SK-N-MC (cell line): ENCODE measurements around the gene DAB1.

Experiments
- DNase-seq: peaks from one replicate; pipeline ENCODE4 v3.0.0-alpha.2; 2011; ENCODE audit warnings: low read depth, low spot score
- H3K27ac ChIP-seq: fragments of 200-600 bp; sonication (generic); 2 replicates; pipeline ENCODE4 v1.5.1; 2016; ENCODE audit warnings: mixed run types
- H3K36me3 ChIP-seq: fragments of 200-600 bp; sonication (generic); 2 replicates; pipeline ENCODE4 v1.6.1; 2017; ENCODE audit warnings: antibody characterized with exemption, low read length, mixed read lengths; ENCODE audit not compliant: insufficient read depth
- H3K4me3 ChIP-seq: fragments of 200-600 bp; sonication (generic); 2 replicates; pipeline ENCODE4 v1.5.1; 2016
- H3K9ac ChIP-seq: fragments of 200-600 bp; sonication (generic); 2 replicates; pipeline ENCODE4 v1.8.0; 2017; ENCODE audit warnings: mixed run types, mixed read lengths; ENCODE audit not compliant: insufficient read length
- H3K9me3 ChIP-seq: fragments of 200-600 bp; sonication (generic); 2 replicates; pipeline ENCODE4 v1.6.1; 2017; ENCODE audit warnings: low read depth, mild to moderate bottlenecking, antibody characterized with exemption, low read length, moderate library complexity, mixed read lengths
- EZH2 ChIP-seq: fragments of 200-600 bp; sonication (generic); IDR thresholded peaks from one replicate; pipeline ENCODE4 v1.6.1; 2017; ENCODE audit warnings: antibody characterized with exemption
- FOXP2 ChIP-seq: optimal IDR thresholded peaks from 2 replicates; pipeline ENCODE3; 2011; ENCODE audit warnings: mild to moderate bottlenecking, moderate library complexity; ENCODE audit not compliant: insufficient read depth; ENCODE audit errors: extremely low read length, control extremely low read depth
- POLR2AphosphoS5 ChIP-seq: IDR thresholded peaks from 2 replicates; pipeline ENCODE4 v1.6.1; 2012; ENCODE audit warnings: mild to moderate bottlenecking, low read depth, low read length, borderline replicate concordance

DAB1 gene

DNA sequence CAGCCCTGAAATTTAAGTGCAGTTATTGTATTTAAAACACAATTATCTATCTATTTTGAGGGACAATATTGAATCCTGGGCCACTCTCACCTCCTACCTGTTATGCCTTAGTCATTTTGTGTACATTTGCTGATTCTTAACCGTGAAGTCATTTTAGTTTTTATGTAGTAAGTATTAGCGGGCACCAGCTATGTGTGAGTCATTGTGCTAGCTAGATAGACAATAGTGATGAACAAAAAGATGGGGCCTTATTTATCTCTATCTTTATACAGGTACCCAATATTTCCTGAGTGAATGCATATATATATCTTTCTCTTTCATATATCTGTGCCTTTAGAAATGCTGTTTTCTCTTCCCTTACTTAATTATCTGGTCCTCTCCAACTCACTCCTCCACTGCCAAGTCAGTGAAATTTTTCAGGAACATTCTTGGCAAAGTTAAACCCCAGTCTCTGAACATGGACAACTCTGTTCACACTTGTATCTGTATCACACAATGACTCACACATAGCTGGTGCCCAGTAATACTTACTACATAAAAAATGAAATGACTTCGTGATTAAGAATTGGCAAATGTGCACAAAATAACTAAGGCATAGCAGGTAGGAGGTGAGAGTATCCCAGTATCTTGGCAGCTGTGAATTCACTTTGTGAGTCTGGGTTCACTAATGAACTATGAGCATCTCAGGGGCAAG, 292.0 kb downstream of the DAB1 start:
- Histone ChIP-seq H3K27ac (no peak overlapping the region), H3K4me3 (no peak overlapping the region), H3K9ac (no peak overlapping the region), H3K36me3 (no peaks in the 10 kb centered on the region), H3K9me3 (no peaks in the 10 kb centered on the region)
- TF ChIP-seq POLR2AphosphoS5 (no peak), EZH2 (no peak), FOXP2 (no peak)
- DNase-seq, result no peak

DNA sequence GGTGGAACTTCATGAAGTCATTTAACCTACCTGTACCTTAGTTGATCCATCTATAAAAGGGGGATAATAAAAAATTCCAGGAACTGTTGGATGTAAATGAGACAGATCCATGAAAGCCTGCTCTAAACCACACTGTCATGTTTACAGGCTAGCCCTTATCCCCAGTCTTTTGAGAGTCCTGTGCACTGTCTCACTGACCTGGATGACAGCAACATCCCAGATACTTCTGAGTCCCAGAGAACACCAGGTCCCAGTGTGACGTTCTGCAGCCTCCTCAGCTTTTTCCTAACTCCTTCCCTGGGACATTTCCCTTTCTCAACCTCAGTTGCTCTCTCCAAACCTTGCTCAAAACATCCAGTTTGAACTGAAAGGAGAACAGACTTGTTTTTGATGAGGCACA, 292.6 kb downstream of the DAB1 start:
- no peaks in the 10 kb centered on the region for H3K9me3 ChIP-seq
- no peak for TF ChIP-seq EZH2
- TF ChIP-seq FOXP2, result no peak
- no peak for TF ChIP-seq POLR2AphosphoS5
- no peaks in the 10 kb centered on the region for H3K36me3 ChIP-seq
- no peak for DNase-seq
- no peak overlapping the region for H3K9ac ChIP-seq
- H3K4me3 ChIP-seq, result no peak overlapping the region
- no peak overlapping the region for H3K27ac ChIP-seq

DNA sequence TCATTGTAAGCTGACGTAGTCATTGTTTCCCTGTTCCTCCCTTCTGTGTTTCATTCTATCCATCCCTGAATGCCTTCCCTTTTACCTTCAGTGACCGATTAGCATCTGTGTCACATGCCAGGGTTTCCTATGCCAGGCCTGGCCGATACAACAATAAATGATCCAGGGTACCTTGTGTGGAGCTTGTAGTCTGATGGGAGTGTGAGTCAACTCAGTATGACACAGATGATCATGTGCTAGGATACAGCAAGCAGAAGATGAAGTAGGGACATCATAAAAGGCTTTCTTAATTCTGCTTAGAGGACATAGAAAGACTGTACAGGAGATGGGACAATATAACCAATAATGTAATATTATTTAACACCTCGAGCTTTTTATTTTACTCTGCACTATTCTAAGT, 294.0 kb downstream of the DAB1 start:
- no peak for DNase-seq
- Histone ChIP-seq H3K9ac (no peak overlapping the region), H3K27ac (no peak overlapping the region), H3K9me3 (no peaks in the 10 kb centered on the region), H3K4me3 (no peak overlapping the region), H3K36me3 (no peaks in the 10 kb centered on the region)
- no peak for TF ChIP-seq POLR2AphosphoS5

DNA sequence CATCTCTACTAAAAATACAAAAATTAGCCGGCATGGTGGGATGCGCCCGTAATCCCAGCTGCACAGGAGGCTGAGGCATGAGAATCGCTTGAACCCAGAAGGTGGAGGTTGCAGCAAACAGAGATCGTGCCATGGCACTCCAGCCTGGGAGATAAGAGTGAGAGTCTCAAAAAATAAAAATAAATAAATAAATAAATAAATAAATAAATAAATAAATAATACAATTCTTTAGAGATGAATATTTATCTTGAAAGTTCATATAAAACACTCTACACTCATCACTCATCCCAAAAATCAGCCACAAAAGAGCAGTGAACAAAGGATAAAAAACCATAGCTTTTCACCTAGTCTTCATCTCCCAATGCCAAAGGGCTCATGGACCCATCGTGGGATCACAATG, 295.9 kb downstream of the DAB1 start:
- H3K9ac ChIP-seq, result no peak overlapping the region
- H3K4me3 ChIP-seq, result no peak overlapping the region
- no peaks in the 10 kb centered on the region for H3K36me3 ChIP-seq
- no peak overlapping the region for H3K27ac ChIP-seq
- H3K9me3 ChIP-seq, result no peaks in the 10 kb centered on the region
- TF ChIP-seq POLR2AphosphoS5 (no peak), EZH2 (no peak), FOXP2 (no peak)
- DNase-seq, result no peak

DNA sequence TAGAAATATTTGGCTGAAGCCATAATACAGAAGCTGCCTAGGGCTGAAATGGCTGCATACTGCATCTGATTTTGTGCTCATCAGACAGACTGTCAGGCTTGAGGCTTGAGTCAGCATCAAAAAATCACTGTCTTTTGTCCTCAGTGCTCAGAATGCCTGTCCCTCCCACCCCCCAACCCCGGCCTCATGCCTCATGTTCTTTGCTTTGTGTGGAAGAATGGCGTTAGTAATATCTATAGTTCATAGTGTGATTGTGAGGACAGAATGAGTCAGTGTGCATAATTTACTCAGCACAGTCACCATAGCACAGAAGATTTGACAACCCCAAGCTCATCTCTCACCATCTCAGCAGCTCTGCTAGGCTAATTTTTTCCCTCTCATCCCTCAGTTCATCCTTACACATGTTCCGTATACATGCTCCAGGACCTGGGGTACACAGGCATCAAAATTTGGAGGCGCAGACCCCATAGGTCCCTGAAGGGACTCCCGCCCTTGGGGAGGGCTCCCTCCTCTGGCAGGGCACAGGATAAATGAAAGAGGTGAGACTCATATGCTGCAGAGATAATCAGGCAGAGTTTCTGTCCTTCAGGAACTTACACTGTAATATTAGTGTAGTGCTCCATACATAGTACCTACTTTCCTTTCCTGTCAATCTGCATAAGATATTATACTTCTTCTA, 299.0 kb downstream of the DAB1 start:
- TF ChIP-seq FOXP2 (no peak), EZH2 (no peak), POLR2AphosphoS5 (no peak)
- no peaks in the 10 kb centered on the region for H3K36me3 ChIP-seq
- no peaks in the 10 kb centered on the region for H3K9me3 ChIP-seq
- no peak for DNase-seq
- no peak overlapping the region for H3K27ac ChIP-seq
- no peak overlapping the region for H3K4me3 ChIP-seq
- H3K9ac ChIP-seq, result no peak overlapping the region

DNA sequence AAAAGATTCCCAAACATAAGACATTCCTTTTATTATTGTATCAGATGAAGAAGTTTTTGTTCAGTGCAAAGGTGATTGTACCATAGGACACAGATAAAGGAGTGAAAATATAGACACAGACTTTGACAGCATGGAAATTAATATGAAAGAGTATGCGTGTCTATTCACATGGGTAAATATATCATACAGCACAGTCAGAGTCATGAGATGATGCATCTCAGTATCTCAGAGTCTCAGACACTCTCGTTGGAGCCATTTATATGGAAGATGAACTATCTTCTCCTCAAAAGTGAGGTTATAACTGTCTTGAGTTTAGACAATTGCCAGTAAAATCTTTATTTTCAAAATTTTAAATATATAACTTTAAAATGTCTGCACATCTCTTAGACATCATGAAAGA, 299.7 kb downstream of the DAB1 start:
- DNase-seq, result no peak
- Histone ChIP-seq H3K9ac (no peak overlapping the region), H3K4me3 (no peak overlapping the region), H3K27ac (no peak overlapping the region), H3K36me3 (no peaks in the 10 kb centered on the region), H3K9me3 (no peaks in the 10 kb centered on the region)
- TF ChIP-seq EZH2 (no peak), POLR2AphosphoS5 (no peak), FOXP2 (no peak)

DNA sequence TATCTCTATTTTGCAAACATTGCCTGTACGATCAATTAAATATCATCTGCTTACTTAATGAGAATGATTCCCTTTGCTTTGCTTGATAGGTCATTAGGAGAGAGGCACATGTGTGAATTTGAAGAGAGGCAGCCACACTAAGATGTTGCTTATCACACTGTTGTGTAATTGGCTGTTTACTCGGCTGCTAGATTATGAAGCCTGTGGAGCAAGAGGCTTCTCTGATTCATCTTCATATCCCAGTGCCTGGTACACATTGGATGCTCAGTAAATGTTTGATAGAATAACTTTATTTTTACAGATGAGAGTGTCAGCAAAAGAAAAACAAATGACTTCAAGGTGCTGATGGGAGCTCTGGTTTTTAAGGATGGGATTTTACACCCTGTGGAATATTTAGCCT, 301.8 kb downstream of the DAB1 start:
- no peak overlapping the region for H3K27ac ChIP-seq
- H3K4me3 ChIP-seq, result no peak overlapping the region
- H3K9me3 ChIP-seq, result no peaks in the 10 kb centered on the region
- TF ChIP-seq POLR2AphosphoS5 (no peak), EZH2 (no peak), FOXP2 (no peak)
- H3K9ac ChIP-seq, result no peak overlapping the region
- no peak for DNase-seq
- no peaks in the 10 kb centered on the region for H3K36me3 ChIP-seq

DNA sequence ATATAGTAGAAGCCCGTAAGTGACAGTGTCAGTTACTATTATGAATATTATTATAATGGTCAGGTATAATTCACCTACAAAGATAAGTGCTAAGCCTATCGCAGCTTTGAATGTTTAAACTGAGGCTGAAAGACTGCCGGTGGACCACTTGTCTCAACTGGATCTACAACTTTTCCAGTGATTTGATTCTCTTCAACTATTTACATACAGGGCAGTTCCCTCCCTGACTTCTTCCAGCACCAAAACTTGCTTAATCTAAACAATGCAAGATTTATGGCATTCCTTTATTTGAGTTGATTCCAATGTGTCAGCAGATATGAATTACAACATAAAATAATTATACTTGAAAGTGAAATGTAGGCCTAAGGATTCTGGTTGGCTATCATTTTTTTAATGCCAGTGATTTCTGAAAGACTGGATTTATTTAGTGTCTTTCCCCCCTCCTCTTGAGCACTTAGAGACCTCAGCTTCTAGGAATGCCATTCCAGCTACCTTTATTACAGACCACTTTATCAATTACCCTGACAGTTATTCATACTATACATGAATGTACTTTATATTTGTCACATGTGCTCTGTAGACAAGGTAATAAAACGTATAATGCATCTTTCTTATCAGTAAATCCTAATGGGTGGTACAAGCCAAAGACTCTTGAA, 304.8 kb downstream of the DAB1 start:
- H3K36me3 ChIP-seq, result no peaks in the 10 kb centered on the region
- H3K27ac ChIP-seq, result no peak overlapping the region
- no peak overlapping the region for H3K4me3 ChIP-seq
- no peaks in the 10 kb centered on the region for H3K9me3 ChIP-seq
- DNase-seq, result no peak
- TF ChIP-seq POLR2AphosphoS5 (no peak), FOXP2 (no peak), EZH2 (no peak)
- no peak overlapping the region for H3K9ac ChIP-seq
